GM12872 (cell line): ENCODE data around the gene XBP1.

Experiments used
- TF ChIP-seq, protein P1 (sequence below): IDR thresholded peaks from 3 replicates; pipeline ENCODE4 v1.5.1; 2011; ENCODE audit warnings: low read depth, mild to moderate bottlenecking, low read length, moderate library complexity; ENCODE audit not compliant: insufficient read depth

The XBP1 gene

GRCh38 chr22:28773461-28773867, 26.9 kb downstream of the XBP1 start:
- TF ChIP-seq, protein P1, sequence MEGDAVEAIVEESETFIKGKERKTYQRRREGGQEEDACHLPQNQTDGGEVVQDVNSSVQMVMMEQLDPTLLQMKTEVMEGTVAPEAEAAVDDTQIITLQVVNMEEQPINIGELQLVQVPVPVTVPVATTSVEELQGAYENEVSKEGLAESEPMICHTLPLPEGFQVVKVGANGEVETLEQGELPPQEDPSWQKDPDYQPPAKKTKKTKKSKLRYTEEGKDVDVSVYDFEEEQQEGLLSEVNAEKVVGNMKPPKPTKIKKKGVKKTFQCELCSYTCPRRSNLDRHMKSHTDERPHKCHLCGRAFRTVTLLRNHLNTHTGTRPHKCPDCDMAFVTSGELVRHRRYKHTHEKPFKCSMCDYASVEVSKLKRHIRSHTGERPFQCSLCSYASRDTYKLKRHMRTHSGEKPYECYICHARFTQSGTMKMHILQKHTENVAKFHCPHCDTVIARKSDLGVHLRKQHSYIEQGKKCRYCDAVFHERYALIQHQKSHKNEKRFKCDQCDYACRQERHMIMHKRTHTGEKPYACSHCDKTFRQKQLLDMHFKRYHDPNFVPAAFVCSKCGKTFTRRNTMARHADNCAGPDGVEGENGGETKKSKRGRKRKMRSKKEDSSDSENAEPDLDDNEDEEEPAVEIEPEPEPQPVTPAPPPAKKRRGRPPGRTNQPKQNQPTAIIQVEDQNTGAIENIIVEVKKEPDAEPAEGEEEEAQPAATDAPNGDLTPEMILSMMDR, result no peak

DNA sequence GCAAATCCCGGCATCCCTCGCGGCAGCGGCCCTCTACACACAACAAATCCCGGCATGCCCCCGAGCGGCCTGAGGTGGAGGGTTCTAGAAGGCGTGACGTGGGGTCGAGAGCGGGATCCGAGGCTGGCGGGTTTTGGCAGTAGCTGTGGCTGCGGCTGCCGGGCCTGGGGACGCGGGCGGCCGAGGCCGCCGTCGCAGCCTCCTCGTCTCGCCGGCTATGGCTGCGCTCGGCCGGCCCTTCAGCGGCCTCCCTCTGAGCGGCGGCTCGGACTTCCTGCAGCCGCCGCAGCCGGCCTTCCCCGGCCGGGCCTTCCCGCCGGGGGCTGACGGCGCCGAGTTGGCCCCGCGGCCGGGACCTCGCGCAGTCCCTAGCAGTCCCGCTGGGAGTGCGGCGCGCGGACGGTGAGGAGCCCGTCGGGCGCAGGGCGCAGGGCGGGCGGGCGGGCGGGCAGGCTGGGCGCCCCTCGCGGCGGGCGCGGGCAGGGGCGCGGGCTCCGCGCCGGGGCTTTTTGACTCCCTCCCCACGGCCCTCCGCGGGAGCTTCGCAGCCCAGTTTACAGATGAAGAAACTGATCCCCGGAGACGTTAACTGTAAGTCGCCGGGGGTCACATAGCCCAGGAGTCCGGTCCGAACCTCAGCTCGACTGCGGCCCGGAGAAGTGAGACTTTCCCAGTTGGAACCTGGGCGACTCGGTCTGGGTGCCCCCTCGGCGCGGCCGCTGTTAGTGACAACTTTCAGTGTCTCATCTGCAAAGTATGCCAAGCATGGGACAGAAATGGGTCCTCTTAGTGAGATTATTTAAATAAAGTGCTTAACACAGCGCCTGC, 27.5 kb downstream of the XBP1 start, which contains the start of gene CCDC117:
Gene CCDC117 (plus strand): TSS at position 63 of the 828 bp plus-strand sequence. CDS start 155 bp downstream, at position 218.
- TF ChIP-seq, protein P1, result peak; percentile 20; the same call in 2 of the 3 replicates

- TF ChIP-seq, protein P1, result no peak
Measured at GRCh38 chr22:28771195-28771791, 29.1 kb downstream of the XBP1 start.

DNA sequence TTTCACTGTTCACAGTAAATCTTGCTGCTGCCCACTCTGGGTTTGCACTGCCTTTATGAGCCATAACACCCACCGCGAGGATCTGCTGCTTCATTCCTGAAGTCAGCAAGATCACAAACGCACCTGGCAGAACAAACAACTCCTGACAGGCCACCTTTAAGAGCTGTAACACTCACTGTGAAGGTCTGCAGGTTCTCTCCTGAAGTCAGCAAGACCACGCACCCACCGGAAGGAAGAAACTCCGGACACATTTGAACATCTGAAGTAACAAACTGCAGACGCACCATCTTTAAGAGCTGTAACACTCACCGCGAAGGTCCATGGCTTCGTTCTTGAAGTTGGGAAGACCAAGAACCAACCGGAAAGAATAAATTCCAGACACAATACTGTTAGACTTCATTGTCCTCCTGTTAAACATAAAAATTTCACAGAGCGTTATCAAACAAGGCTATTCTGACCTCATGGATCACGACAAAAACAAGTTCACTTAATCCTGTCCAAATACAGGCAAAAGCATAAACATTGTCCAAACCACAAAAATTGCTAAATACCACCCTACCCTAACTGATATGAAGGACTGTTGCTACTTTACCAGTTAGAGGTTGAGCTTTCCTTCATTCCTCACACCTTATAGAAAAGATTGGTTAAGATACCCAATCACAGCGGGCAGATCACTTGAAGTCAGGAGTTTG, 30.8 kb downstream of the XBP1 start:
- TF ChIP-seq, protein P1, result no peak

DNA sequence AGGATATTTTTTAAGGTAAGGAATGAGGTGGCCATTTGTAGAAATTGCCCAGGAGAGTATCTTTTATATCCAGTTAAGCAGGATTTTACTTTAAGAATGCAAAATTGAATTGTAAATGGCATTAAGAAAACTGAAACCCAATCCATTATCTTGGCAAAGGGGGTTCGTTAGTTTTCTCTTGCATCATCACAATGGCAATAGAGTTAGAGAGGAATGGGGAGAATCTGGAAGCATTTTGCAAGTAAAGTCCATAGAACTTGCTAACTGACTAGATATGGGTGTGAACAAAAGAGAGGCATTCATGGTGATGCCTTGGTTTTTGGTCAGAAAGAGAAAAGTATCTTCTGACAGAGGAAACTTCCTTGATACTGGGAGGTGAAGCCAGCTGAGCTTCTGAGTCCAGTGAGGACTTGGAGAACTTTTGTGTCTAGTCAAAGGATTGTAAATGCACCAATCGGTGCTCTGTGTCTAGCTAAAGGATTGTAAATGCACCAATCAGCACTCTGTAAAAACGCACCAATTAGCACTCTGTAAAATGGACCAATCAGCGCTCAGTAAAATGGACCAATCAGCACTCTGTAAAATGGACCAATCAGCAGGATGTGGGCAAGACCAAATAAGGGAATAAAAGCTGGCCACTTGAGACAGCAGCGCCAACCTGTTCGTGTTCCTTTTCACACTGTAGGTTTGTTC, 31.5 kb downstream of the XBP1 start:
- TF ChIP-seq, protein P1, result no peak

GRCh38 chr22:28766628-28767027, 33.7 kb downstream of the XBP1 start:
- TF ChIP-seq, protein P1, result no peak

DNA sequence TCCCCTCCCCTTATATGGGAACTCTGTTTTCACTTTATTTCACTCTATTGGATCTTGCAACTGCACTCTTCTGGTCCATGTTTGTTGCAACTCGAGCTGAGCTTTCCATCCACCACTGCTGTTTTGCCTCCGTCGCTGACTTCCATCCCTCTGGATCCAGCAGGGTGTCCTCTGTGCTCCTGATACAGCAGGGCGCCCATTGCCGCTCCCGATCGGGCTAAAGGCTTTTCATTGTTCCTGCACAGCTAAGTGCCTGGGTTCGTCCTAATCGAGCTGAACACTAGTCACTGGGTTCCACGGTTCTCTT, 39.0 kb downstream of the XBP1 start:
- TF ChIP-seq, protein P1, result no peak
